Muscle layer of duodenum (tissue), 2 donors: ENCODE results near the gene PDGFA.

Experiments
- H3K27ac ChIP-seq: one replicate; pipeline ENCODE4 v1.7.0; 2013; ENCODE audit warnings: mild to moderate bottlenecking, low read length
- H3K27me3 ChIP-seq: one replicate; pipeline ENCODE4 v1.7.0; 2013; ENCODE audit warnings: low read depth, mild to moderate bottlenecking, control low read depth, low read length
- H3K36me3 ChIP-seq, 2 donors: one replicate each; pipeline ENCODE4 v1.7.0; 2013; ENCODE audit warnings: low read length in 2 of 2, control low read depth in 1 of 2, mild to moderate bottlenecking in 1 of 2; ENCODE audit not compliant: insufficient read depth in 2 of 2, control insufficient read depth in 1 of 2
- H3K4me1 ChIP-seq, 2 donors: one replicate each; pipeline ENCODE4 v1.7.0; 2013; ENCODE audit warnings: low read length in 2 of 2, mild to moderate bottlenecking in 2 of 2, control low read depth in 1 of 2, moderate library complexity in 1 of 2; ENCODE audit not compliant: insufficient read depth in 2 of 2, control insufficient read depth in 1 of 2
- H3K4me3 ChIP-seq, 2 donors: one replicate each; pipeline ENCODE4 v1.7.0; 2013; ENCODE audit warnings: low read length in 2 of 2, low read depth in 1 of 2, mild to moderate bottlenecking in 1 of 2
- H3K9me3 ChIP-seq, 2 donors: one replicate each; pipeline ENCODE4 v1.7.0; 2013; ENCODE audit warnings: low read length in 2 of 2, control low read depth in 1 of 2, mild to moderate bottlenecking in 1 of 2; ENCODE audit not compliant: control insufficient read depth in 1 of 2
- donor health status: healthy.

PDGFA gene

DNA sequence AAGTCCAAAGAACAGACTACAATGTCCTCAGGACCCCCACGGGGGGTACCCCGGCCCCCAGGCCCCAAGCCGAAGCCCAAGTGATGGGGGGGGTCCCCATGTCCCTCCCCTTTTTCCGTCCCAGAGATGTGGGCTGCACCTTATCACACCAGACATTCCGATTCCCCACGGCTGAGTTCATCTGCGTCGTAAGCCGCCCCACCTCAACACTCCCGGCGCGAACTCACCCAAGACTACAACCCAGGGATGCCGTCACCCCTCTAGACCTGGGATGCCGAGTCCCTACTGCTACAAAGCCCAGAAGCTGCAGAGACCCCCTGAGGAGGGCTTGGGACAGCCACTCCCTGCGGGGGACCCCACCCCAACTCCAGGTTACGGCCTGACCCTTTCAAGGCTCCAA, 14.5 kb downstream of the PDGFA start:
- Histone ChIP-seq H3K27me3 (no peaks in the 10 kb centered on the region), H3K9me3 (no peaks in the 10 kb centered on the region), H3K4me3 (no peak overlapping the region), H3K36me3 (peaks cover 20 to 47% of the 10 kb centered on the region in 2 donors), H3K27ac (no peak overlapping the region), H3K4me1 (peaks cover 5 to 23% of the 10 kb centered on the region in 2 donors)

DNA sequence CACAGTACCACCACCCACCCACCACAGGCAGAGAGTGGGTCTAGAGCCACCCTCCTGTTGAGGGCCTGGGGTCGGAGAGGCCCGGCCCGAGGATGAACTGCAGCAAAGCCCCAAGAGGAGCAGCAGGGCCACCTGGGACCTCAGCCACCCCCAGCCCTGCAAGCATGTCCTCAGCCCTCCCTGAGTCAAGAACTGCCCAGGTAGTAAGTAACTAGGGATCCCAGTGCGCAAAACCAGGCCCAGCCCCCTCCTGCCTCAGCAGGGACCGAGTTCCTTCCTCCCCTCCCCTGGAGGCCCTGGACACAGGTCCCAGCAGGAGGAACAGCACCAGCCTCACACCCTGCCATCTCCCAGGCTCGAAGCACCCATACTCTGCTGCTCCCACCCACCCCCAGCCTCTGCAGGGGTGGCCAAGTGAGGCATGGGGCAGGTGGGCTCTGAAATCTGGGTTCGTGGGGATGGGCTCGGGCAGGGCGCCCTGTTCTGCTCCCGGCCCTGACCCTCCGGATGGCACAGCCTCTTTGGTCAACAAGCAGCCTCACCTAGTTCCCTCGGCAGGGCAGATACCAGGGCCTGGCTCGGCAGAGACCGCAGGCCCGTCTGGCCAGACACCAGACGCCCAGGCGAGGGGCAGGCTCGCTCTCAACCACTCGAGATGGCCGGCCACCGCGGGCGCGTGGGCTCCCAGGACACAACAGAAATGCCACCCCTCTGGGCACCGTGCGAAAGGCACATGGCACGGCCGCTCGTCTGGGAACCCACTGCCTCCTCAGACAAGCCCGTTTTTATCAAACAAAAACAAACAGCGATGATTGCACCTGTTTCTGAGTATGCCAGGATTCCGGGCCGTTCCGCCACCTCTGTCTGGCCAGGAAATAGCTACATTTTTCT, 15.2 kb downstream of the PDGFA start:
- no peak overlapping the region for H3K4me3 ChIP-seq
- peaks cover 23 to 47% of the 10 kb centered on the region in 2 donors for H3K36me3 ChIP-seq
- peak overlapping the region; percentile 69 for H3K27ac ChIP-seq

DNA sequence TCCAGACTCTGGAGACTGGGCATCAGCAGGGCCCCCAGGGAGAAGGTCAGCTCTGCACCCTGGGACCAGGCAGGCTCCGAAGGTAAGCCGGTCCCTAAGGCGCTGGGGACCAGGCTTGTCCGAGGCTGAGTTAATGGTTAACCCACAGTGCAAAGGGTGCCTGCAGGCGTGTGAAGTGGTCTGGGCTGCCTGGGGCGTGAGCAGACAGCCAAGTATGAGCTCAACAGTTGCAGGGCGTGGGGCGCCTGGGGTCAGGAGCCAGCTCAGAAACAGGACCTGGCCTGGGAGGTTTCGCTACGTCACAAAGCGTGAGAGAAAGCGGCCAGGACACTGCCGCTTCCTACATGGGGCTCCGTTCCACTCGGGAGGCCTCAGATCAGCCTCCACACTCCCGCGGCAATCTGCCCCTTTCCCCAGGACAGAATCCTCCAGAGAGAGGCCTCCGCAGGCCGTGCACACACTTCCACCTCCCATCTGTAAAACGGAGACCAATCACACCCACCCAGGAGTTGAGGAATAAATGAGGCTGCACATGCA, 16.0 kb downstream of the PDGFA start:
- Histone ChIP-seq H3K4me3 (no peak overlapping the region), H3K36me3 (peaks cover 31 to 47% of the 10 kb centered on the region in 2 donors), H3K9me3 (no peaks in the 10 kb centered on the region), H3K27me3 (no peaks in the 10 kb centered on the region), H3K4me1 (peaks cover 5 to 18% of the 10 kb centered on the region in 2 donors), H3K27ac (peak overlapping the region; percentile 69)

More for the DNA sequence above, 15.2 kb downstream of the PDGFA start:
- Histone ChIP-seq H3K27me3 (no peaks in the 10 kb centered on the region), H3K9me3 (no peaks in the 10 kb centered on the region), H3K4me1 (peaks cover 5 to 23% of the 10 kb centered on the region in 2 donors)

DNA sequence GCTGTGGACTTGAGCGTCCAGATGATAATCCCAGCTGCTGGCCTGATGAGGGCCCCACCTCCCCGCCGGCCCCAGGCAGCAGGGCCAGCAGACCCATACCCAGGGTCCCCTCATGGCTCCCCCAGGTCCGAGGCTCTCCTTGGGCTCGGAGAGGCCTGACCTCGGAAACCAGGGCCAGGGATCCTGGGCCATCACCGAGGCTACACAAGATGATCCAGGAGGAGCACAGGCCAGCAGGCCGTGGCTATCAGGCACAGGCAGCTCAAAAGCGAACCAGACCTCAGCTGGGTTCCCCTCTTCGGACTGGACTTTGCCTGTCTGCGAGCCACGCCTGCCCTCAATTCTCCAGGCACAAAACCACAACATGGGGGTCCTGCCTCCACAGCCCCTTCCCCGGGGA, 17.4 kb downstream of the PDGFA start:
- no peaks in the 10 kb centered on the region for H3K27me3 ChIP-seq
- H3K4me1 ChIP-seq = peaks cover 5 to 18% of the 10 kb centered on the region in 2 donors
- peaks cover 35 to 47% of the 10 kb centered on the region in 2 donors for H3K36me3 ChIP-seq
- no peaks in the 10 kb centered on the region for H3K9me3 ChIP-seq
- H3K4me3 ChIP-seq = no peak overlapping the region
- no peak overlapping the region for H3K27ac ChIP-seq

DNA sequence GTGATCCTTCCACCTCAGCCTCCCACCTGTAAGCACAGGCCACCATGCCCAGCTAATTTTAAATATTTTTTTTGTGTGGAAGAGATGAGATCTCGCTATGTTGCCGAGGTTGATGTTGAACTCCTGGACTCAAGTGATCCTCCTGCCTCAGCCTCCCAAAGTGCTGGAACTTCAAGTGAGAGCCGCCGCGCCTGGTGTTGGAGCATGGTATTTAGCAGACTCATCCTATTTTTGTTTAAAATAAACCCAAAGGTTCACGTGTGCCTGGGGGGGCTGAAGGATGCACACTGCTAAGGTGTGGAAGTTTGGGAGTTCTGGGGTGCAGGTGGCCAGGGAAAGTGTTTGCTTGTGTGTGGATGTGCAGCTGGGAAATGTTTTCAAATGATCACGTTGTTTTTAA, 18.1 kb downstream of the PDGFA start:
- no peak overlapping the region for H3K4me3 ChIP-seq
- H3K27ac ChIP-seq = no peak overlapping the region
- H3K4me1 ChIP-seq = peaks cover 5 to 18% of the 10 kb centered on the region in 2 donors
- peaks cover 35 to 46% of the 10 kb centered on the region in 2 donors for H3K36me3 ChIP-seq
- no peaks in the 10 kb centered on the region for H3K9me3 ChIP-seq
- H3K27me3 ChIP-seq = no peaks in the 10 kb centered on the region

DNA sequence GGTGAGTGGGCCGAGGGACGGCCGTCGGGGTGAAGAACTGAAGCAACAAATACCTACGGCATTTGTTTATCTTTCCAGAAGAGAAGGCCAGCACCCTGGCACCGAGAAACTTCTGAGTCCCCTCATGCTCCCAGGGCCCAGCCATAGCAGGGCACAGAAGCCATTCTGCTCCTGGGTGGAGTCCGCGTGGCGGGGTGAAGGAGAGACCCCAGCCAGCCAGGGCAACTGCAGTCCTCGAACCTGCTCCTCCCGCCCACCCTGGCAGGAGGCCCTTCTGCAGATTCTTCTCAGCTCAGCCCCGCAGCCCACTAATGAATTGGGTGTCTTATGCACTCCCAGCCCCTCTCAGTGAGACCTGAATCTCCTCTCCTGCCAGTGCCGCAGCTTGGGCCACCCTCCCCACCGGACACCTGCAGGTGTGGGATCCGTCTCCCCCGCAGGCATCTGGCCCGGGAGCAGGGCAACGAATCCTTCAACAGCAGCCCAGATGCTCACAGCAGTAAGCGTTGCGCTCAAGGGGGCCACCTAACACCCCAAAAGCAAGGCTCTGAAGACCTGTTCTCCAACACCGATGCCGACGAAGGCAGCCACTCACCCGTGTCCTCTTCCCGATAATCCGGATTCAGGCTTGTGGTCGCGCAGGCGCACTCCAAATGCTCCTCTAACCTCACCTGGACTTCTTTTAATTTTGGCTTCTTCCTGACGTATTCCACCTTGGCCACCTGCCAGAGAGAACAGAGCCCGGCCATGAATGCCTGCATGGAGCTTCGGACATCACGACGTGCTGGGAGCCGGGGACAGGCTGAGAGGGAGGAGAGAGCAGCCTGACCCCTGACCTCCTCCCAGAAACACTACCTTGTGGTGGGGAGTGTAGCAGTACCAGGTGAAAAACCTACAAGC, 18.9 kb downstream of the PDGFA start:
- peaks cover 30 to 47% of the 10 kb centered on the region in 2 donors for H3K36me3 ChIP-seq
- H3K9me3 ChIP-seq = no peaks in the 10 kb centered on the region
- H3K4me1 ChIP-seq = peaks cover 5 to 18% of the 10 kb centered on the region in 2 donors
- no peak overlapping the region for H3K4me3 ChIP-seq
- H3K27me3 ChIP-seq = no peaks in the 10 kb centered on the region
- no peak overlapping the region for H3K27ac ChIP-seq

DNA sequence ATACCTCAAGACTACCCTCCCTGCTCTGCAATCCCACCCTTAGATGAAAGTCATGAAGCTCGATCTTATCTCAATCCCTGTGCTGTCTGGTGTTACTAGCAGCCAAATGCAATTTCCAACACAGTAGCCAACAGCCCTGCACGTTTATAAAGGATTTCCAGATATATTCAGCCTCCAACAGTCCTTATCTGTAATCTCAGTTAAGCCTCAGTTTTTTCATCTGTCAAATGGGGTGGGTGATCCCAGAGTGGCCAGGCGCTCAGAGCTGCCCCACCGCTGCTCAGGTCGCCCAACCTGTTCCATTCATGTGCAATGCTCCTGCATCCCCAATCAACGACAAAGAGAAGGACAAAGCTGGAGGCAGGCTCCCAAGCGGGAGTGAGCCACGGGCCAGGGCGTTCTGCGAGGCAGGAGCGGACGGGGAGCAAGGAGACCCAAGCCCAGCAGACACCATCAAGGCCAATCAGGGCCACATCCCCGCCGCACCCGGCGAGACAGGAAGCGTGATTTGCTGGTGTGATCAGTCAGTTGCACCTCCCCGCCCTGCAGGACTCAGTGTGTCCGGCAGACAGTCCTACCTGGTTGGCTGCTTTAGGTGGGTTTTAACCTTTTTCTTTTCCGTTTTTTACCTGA, 19.7 kb downstream of the PDGFA start:
- Histone ChIP-seq H3K27me3 (no peaks in the 10 kb centered on the region), H3K9me3 (no peaks in the 10 kb centered on the region), H3K4me3 (no peak overlapping the region), H3K36me3 (peaks cover 27 to 47% of the 10 kb centered on the region in 2 donors), H3K27ac (no peak overlapping the region), H3K4me1 (peaks cover 5 to 13% of the 10 kb centered on the region in 2 donors)

DNA sequence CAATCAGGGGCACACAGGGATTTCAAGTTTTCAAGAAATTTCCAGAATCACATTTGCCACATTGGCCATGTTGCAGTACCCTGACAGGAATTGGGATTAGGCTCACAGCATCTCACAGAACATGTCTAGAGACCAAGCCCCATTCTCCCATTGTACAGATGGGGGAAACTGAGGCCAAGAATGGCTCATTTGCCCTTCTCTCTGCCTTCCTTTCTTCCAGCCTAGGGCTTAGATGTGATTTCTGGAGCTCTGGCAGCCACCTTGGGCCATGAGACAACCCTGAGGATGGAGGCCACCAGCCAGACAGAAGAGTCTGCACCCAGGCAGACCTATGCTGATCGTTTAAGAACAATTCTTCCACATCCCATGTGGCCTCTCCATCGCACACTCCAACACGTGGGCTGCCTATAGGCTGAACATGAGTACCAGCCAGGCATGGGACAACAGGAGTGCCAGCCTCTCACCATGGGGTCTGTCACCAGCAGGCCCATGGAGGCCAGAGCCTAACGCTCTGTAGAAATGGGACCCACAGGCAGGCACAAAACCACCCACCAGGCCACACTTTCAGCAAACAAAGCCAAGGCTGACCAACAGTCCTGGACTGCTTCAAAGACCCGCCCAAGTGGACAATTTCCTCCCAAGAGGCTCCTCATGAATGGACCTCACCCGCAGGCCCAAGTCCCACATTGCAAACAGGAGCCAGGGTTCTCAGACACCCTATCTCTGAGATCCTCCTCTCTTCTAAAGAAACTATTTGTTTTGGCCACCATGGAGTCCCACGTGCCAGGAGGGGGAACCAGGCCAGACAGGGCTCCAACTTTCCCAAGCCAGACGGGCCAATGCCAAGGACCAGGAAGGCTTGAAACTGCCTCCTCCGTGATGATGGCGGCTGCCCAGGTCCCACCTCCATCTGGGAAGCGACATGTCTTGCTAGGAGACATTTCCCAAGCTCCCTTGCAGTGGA, 20.7 kb downstream of the PDGFA start:
- H3K4me1 ChIP-seq = peaks cover 3 to 5% of the 10 kb centered on the region in 2 donors
- H3K4me3 ChIP-seq = no peak overlapping the region

DNA sequence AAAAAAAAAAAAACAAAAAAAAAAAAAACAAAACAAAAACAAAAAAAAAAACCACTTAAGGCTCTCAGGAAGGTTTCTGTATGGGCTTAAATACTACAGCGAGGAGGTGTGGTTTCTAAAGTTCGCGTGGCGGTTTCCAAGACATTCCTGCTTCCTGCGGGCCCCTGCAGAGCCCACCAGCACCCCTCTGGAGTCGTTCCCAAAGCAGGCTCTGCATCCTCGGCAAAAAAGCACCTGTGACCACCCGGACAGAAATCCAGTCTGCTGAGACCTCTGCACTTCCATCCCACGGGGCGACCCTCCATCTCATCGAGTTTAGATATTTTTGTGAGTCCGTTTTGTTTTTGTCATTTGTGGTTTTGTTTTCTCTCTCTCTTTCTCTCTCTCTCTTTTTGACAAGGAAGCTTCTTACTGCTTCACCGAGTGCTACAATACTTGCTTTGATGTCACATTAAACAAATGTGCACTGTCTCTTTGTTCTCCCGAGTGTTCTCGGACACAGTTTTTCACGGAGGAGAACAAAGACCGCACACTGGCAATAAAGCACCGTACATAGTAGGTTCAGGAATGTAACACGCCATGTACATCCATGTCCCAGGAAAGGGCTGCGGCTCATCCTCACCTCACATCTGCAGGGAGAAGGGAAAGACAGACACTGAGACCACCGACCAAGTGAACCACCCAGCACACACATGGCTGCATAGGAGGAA, 21.5 kb downstream of the PDGFA start:
- Histone ChIP-seq H3K27me3 (no peaks in the 10 kb centered on the region), H3K4me3 (no peak overlapping the region), H3K9me3 (no peaks in the 10 kb centered on the region), H3K36me3 (peaks cover 27 to 47% of the 10 kb centered on the region in 2 donors), H3K27ac (no peak overlapping the region), H3K4me1 (peaks cover 0 to 3% of the 10 kb centered on the region in 2 donors)

More for the DNA sequence above, 20.7 kb downstream of the PDGFA start:
- Histone ChIP-seq H3K9me3 (no peaks in the 10 kb centered on the region), H3K27ac (no peak overlapping the region), H3K27me3 (no peaks in the 10 kb centered on the region), H3K36me3 (peaks cover 27 to 47% of the 10 kb centered on the region in 2 donors)
